ENCODE measurements around the gene USP6NL. TPM values are rescaled to one million over a fixed set of nuclear protein-coding genes. Genes with fewer than 3 reads are reported as not detected.

The USP6NL gene
- total RNA-seq, 1 experiment from 2014 or later = 35.6 TPM

- Mint-ChIP-seq H3K4me1 (ENCODE audit: low read depth, unreplicated experiment) (no peaks in the 10 kb centered on the region), H3K27me3 (ENCODE audit: insufficient read depth, unreplicated experiment) (peaks cover 6% of the 10 kb centered on the region), H3K9me3 (ENCODE audit: unreplicated experiment) (no peaks in the 10 kb centered on the region), H3K36me3 (ENCODE audit: insufficient read depth, unreplicated experiment) (no peaks in the 10 kb centered on the region), H3K4me3 (ENCODE audit: unreplicated experiment) (no peak overlapping the region), H3K27ac (ENCODE audit: unreplicated experiment) (no peak overlapping the region)
- no peaks in the 10 kb centered on the region for H3K36me3 ChIP-seq (ENCODE audit: control insufficient read depth, insufficient read depth, low read length)
- H3K9me3 ChIP-seq = no peaks in the 10 kb centered on the region
- no peak for TF ChIP-seq CTCF (IDR thresholded peaks at IDR 0.05; ENCODE audit: insufficient read depth in 1 of 2, low read depth in 1 of 2, low read length in 1 of 2, severe bottlenecking in 1 of 2, unreplicated experiment in 1 of 2)
- no peaks in the 10 kb centered on the region for H3K27me3 ChIP-seq (replicated peaks; ENCODE audit: control insufficient read depth, insufficient read depth, low read length)
- ChIA-PET POLR2A (no interaction called here), CTCF (no interaction called here)
- DNase-seq = no peak
- no TSS peak for BruUV-seq (replicated peaks)
- no peak overlapping the region for H3K4me3 ChIP-seq (ENCODE audit: low read depth, low read length)
- intact Hi-C loops (cut with micrococcal nuclease; ENCODE audit: unreplicated experiment) = no loop called here
- no peaks in the 10 kb centered on the region for H3K4me1 ChIP-seq
These were observed 43.2 kb upstream of the USP6NL start for GRCh38 chr10:11654659-11655058.

- H3K9me3 ChIP-seq = no peaks in the 10 kb centered on the region
- POLR2A ChIA-PET = interaction anchor here (0.6 kb wide), 1 partner anchor 8 kb away, joined by 3 read pairs; no protein-coding TSS in a partner anchor
- Mint-ChIP-seq H3K27ac (ENCODE audit: unreplicated experiment) (no peak overlapping the region), H3K9me3 (ENCODE audit: unreplicated experiment) (no peaks in the 10 kb centered on the region), H3K4me1 (ENCODE audit: low read depth, unreplicated experiment) (no peaks in the 10 kb centered on the region), H3K27me3 (ENCODE audit: insufficient read depth, unreplicated experiment) (peaks cover 6% of the 10 kb centered on the region), H3K4me3 (ENCODE audit: unreplicated experiment) (no peak overlapping the region), H3K36me3 (ENCODE audit: insufficient read depth, unreplicated experiment) (no peaks in the 10 kb centered on the region)
- intact Hi-C loops (cut with micrococcal nuclease; ENCODE audit: unreplicated experiment) = no loop called here
- no peaks in the 10 kb centered on the region for H3K27me3 ChIP-seq (replicated peaks; ENCODE audit: control insufficient read depth, insufficient read depth, low read length)
- no peak for TF ChIP-seq CTCF (IDR thresholded peaks at IDR 0.05; ENCODE audit: insufficient read depth in 1 of 2, low read depth in 1 of 2, low read length in 1 of 2, severe bottlenecking in 1 of 2, unreplicated experiment in 1 of 2)
- DNase-seq = no peak
- BruUV-seq (replicated peaks) = no TSS peak
- H3K4me3 ChIP-seq (ENCODE audit: low read depth, low read length) = no peak overlapping the region
- no peaks in the 10 kb centered on the region for H3K36me3 ChIP-seq (ENCODE audit: control insufficient read depth, insufficient read depth, low read length)
- CTCF ChIA-PET = no interaction called here
- no peaks in the 10 kb centered on the region for H3K4me1 ChIP-seq
These were observed 42.5 kb upstream of the USP6NL start for GRCh38 chr10:11653758-11654471.

- Mint-ChIP-seq H3K27me3 (ENCODE audit: insufficient read depth, unreplicated experiment) (no peaks in the 10 kb centered on the region), H3K27ac (ENCODE audit: unreplicated experiment) (no peak overlapping the region), H3K9me3 (ENCODE audit: unreplicated experiment) (peaks cover 8% of the 10 kb centered on the region), H3K4me1 (ENCODE audit: low read depth, unreplicated experiment) (no peaks in the 10 kb centered on the region), H3K36me3 (ENCODE audit: insufficient read depth, unreplicated experiment) (no peaks in the 10 kb centered on the region), H3K4me3 (ENCODE audit: unreplicated experiment) (no peak overlapping the region)
- ChIA-PET POLR2A (no interaction called here), CTCF (no interaction called here)
- Histone ChIP-seq H3K36me3 (ENCODE audit: control insufficient read depth, insufficient read depth, low read length) (no peaks in the 10 kb centered on the region), H3K4me3 (ENCODE audit: low read depth, low read length) (no peak overlapping the region), H3K27me3 (replicated peaks; ENCODE audit: control insufficient read depth, insufficient read depth, low read length) (no peaks in the 10 kb centered on the region), H3K4me1 (no peaks in the 10 kb centered on the region), H3K9me3 (no peaks in the 10 kb centered on the region)
- TF ChIP-seq CTCF (IDR thresholded peaks at IDR 0.05; ENCODE audit: insufficient read depth in 1 of 2, low read depth in 1 of 2, low read length in 1 of 2, severe bottlenecking in 1 of 2, unreplicated experiment in 1 of 2) = no peak
- DNase-seq = no peak
- intact Hi-C loops (cut with micrococcal nuclease; ENCODE audit: unreplicated experiment) = no loop called here
- no TSS peak for BruUV-seq (replicated peaks)
These were observed 36.2 kb upstream of the USP6NL start for GRCh38 chr10:11647676-11648075.

Data from Caco-2 (cell line).